Effector CD8-positive, alpha-beta T cell (primary cell): ENCODE results near the gene ETV3.
"Not testable (repeated sequence)": the region's sequence is repeated elsewhere in the genome, so short reads cannot be mapped to it uniquely, and the experiment has no call there.

Experiments
- DNase-seq: peaks from one replicate; lab custom pipeline; 2025; lab: John Stamatoyannopoulos, UW

The ETV3 gene

GRCh38 chr1:157112186-157112867, 25.9 kb downstream of the ETV3 start:
- DNase-seq: no peak

DNA sequence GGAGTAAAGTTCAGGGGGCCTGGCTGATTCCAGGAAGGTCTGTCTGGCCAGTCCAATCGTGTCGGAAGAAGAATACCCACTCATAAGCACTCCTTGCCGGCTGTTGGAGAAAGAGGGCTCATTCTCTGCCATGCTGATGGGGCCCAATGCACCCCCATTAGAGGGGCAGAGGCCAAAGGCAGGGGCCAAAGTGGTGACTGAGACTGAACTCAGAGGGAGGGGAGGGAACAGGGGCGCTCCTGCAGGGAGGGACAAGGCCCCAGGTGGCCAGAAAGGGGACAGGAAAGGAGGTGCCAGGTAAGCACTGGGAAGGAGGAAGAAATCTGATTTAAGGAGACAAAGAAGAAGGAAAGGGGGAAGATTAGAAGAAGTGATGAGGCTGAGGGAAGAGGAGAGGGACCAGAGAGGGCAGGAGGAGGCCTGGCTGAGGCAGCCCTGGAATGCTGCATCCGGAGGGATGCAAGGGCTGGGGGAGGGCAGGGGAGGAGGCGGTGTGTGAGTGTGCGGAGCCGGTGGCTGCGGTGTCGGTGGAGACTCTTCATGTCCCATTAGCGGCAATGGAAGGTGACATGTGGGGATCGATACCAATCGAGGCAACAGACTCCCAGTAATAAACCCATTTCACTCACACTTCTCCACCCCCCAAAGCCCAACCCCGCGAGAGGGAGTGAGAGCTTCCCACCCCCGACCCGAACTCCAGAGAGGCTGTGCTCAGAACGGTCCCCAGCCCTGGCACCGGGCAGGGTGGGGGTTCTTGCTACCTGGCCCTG, 26.6 kb downstream of the ETV3 start:
- no peak for DNase-seq

- DNase-seq: no peak
Measured at GRCh38 chr1:157110686-157111085, 27.5 kb downstream of the ETV3 start.

DNA sequence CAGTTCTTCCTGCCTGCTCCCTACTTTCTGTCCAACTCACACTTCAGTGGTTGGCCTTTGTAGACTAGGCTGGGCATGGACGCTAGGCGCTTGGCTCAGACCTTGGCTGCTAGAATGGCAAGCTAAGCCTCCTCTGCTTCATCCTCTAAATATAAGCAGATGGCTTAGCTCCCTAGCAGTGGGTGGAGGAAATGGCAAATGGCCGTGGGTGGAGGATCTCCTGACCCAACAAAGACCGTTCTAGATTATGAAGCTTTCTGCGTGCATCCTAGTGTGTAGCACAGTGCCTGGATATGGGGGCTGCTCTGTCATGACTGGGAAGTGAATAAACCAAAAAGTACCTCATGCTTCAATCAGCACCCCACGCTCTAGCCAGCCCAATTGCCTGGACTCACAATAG, 28.2 kb downstream of the ETV3 start:
- DNase-seq: no peak

- no peak for DNase-seq
Measured at GRCh38 chr1:157108448-157108847, 29.7 kb downstream of the ETV3 start.

GRCh38 chr1:157107702-157108101, 30.5 kb downstream of the ETV3 start:
- no peak for DNase-seq

DNA sequence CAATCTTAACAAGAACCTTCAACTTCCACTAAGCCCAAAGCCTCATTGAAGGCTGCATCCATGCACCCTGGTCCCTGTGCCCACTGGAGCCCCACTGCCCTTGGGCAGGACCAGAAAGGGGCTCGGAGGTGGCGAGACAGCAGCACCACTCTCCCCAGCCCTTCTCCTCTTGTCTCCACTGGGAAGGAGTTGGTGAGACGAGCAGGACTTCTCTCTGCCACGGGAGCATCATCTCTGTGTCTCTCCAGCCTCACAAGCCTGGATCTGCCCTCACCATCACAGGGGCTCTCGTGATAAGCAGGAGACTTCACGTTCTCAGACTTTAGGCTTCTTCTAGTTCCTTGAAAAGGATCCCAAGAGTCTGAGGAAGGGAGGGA, 31.4 kb downstream of the ETV3 start:
- no peak for DNase-seq

DNA sequence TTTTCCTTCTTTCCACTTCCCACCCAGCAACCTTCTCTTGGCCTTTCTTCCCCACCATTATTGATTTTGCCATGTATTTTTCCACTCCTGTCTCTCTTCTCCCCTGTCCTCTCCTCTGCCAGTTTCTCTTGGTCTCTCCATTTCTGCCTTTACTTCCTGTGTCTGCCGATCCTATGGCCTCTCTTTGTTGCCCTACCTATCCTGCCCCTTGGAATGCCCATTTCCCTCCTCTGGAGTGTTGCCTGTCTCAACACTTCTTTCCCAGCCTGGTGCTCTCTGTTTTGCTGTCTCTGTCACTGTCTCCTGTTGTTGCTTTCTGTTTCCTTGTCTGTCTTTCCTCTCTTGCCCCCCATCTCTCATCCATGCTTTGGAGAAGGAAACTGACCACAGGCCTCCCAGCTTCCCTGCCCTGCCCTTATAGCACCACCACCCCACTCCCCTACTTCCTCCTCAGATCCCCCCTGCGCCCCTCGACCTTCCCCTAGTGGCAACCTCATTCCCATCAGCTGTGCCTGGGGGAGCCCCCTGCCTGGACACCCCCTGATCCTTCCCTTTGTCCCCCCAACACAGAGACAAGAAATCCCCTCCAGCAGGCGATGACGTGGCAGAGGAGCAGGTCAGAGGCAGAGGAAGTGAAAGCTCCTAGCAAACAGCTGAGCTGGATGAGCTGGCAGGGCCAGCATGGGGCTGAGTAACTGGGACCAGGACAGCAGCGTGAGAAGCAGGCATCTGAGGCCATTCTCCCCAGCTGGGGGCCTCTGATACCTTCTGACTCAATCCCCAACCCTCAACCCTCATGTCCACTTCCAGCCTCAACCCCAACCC, 32.0 kb downstream of the ETV3 start:
- DNase-seq: no peak

DNA sequence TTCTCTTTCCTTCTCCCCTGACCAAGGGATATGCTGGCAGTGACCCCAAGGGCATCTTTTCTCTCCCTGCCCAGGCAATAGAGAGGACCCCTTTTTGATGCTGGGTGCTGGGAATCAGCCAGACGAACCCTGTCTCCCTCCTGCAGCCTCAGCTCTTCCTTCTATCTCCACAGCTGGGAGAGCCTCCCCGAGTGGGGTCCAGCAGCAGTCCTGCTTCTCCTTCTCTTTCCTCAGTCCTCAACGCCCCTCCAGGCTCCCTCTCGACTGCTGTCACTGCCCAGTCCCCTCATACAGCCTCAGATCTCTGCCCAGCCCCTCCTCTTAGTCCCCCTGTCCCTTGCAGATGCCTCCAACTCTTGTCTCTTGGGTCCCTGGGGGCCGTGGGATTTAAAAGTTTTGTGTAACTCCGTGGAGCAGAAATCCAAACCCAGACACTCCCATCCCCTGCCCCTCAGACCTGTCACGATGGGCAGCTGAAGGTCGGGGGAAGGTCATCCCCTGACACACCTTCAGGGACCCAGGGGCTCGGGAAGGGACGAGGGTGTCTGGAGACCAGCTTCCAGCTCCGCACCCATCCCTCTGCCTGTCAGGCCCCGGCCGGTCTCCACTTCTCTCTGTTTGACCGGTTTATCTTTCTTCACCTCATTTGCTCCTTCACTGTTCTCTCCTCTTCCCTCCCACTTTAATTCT, 32.8 kb downstream of the ETV3 start:
- DNase-seq: no peak

- no peak for DNase-seq
Measured at GRCh38 chr1:157104598-157105293, 33.4 kb downstream of the ETV3 start.

DNA sequence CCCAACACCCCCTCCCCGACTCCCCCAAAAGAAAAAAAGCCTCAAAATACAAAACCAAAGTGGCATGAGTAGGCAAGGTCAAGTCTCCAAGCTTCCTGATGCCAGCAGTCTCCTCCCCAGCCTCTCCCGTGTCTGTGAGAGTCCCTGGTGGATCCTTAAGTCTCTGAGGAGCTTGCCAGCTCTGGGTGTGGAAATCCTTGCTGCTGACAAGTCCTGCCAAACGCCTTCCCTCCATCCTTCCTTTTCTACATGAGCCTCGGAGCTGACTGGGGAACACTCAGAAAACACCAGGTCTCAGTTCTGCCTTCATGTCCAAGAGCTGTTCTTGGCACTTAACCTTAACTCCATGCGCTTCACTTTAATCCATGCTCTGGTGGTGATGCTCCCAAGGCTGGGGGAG, 34.9 kb downstream of the ETV3 start:
- no peak for DNase-seq

GRCh38 chr1:157101149-157101548, 37.0 kb downstream of the ETV3 start:
- no peak for DNase-seq

DNA sequence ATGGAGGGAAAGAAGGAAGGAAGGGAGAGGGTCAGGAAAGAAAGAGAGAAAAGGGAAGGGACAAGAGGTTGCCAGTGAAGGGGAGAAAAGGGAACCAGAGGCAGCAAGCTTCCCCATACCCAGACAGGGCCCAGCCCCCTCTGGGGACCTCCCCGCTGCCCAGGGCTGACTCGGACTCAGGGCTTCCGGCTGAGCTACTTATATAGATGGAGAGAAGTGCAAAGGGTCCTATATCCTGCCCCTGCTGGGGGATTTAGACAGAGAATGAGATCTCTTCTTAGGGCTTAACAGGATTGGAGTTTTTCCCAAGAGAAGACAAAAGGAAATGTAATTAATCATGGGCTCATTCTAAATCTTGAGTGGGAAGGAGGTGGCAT, 38.6 kb downstream of the ETV3 start, which contains the start of gene ETV3L:
Gene ETV3L, minus strand, starts transcription at position 176 of the 377 bp plus-strand sequence. CDS start 285 bp downstream, outside the sequence.
- no peak for DNase-seq

- not testable (repeated sequence) for DNase-seq
Measured at GRCh38 chr1:157098987-157099632, 39.1 kb downstream of the ETV3 start.

GRCh38 chr1:157098519-157098918, 39.7 kb downstream of the ETV3 start:
- no peak for DNase-seq

DNA sequence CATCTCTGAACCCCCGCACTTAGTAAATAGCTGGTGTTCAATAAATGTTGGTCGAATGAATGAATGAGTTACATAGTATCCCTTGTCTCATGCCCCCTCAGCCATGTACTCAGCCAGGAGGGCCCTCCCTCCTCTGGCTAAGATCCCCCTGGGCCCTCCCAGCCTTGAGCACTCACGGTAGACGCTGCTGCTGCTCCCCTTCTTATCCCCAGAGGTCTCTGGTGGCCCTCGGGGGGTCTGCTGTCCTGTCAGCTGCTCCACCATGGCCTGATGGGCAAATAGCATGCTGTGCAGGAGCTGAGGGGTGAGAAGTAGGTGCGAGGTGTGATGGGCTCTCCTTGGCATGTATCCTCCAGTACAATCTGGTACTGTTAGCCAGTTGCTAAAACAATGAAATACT, 40.5 kb downstream of the ETV3 start:
- DNase-seq: no peak

GRCh38 chr1:157096881-157097280, 41.3 kb downstream of the ETV3 start:
- no peak for DNase-seq

DNA sequence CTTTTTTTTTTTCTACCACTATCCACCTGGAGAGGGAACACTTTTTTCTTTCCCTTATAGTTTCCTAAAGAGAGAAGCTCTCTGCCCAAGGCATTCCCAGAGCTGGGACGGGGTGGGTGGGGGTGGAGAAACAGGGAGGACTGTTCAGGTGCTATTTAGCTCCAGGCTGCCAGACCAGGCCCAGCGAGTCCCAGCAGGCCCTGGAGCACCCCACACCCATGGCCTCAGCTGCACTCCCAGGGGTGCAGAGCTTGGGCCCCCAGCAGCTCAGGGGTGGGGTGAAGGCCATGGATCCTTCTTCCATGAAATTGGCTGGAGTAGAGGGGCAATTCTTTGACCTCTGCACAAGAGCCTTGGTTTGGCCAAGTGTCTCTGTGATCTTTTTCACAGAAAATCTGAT, 42.6 kb downstream of the ETV3 start:
- DNase-seq: no peak

- no peak for DNase-seq
Measured at GRCh38 chr1:157095091-157095490, 43.1 kb downstream of the ETV3 start.

DNA sequence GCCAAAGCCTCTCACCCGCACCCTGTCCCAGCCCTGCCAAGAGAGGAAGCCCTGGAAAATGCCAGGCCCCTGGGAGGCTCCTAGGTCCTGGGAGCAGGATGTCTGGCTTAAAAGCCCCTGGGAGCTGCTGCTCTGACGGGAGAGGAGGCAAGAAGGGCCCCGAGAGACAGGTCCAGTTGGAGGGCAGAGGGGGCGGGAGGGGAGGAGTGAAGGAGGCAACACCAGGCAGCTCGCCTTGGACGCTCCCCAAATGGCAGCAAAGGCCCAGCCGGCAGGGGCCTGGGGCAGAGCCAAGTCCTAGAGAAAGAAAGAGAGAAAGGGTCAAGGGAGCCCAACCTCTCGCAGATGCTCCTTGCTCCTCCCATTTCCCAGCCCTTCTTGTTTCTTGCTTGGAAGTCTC, 45.4 kb downstream of the ETV3 start:
- no peak for DNase-seq
